HEK293 (cell line): ENCODE data around the gene ILDR1.

ENCODE experiments used
- CTCF ChIA-PET: fragments of 350-600 bp; formaldehyde crosslinking; extraction: SDS; loops from one replicate; lab custom pipeline; 2021; ENCODE audit warnings: antibody characterized with exemption; lab: Yijun Ruan, JAX
- POLR2A ChIA-PET: fragments of 300-600 bp; formaldehyde crosslinking; extraction: SDS; loops from one replicate; lab custom pipeline; 2020; ENCODE audit warnings: antibody characterized with exemption, inconsistent platforms; lab: Yijun Ruan, JAX
- H3K27ac ChIP-seq: fragments of 200-500 bp; sonication (Bioruptor generic); 2 replicates; pipeline ENCODE4 v1.5.1; 2014; ENCODE audit warnings: low read depth, low read length, control low read depth, inconsistent platforms; ENCODE audit errors: extremely low read depth
- H3K36me3 ChIP-seq, 2 experiments: fragments of 200-500 bp in 1 of 2; sonication (Bioruptor generic) in 1 of 2; 1 replicate in 1 of 2; 2 replicates in 1 of 2; pipeline ENCODE4 v1.5.1; 2014 to 2017; ENCODE audit warnings: inconsistent platforms in 2 of 2, low read length in 2 of 2; ENCODE audit not compliant: control insufficient read depth in 2 of 2, insufficient read depth in 1 of 2
- H3K4me1 ChIP-seq: fragments of 200-500 bp; sonication (Bioruptor generic); 2 replicates; pipeline ENCODE4 v1.5.1; 2014; ENCODE audit warnings: mild to moderate bottlenecking, low read length, inconsistent platforms; ENCODE audit not compliant: control insufficient read depth, insufficient read depth
- H3K4me3 ChIP-seq: 2 replicates; pipeline ENCODE4 v1.5.1; 2011; ENCODE audit warnings: low read depth, mild to moderate bottlenecking, control low read depth, low read length, moderate library complexity
- H3K9me3 ChIP-seq: fragments of 200-500 bp; sonication (Bioruptor generic); 2 replicates; pipeline ENCODE4 v1.5.1; 2014; ENCODE audit warnings: low read depth, low read length, inconsistent platforms; ENCODE audit not compliant: control insufficient read depth, insufficient read depth
- BCL6B ChIP-seq: fragments of 450-650 bp; formaldehyde crosslinking; IDR thresholded peaks from 2 replicates; pipeline ENCODE4 v1.5.1; 2017; ENCODE audit warnings: missing biosample characterization, missing genetic modification characterization
- EGR2 ChIP-seq: fragments of 450-650 bp; formaldehyde crosslinking; IDR thresholded peaks from 2 replicates; pipeline ENCODE4 v1.5.1; 2016; ENCODE audit warnings: low read depth, missing biosample characterization, missing genetic modification characterization
- HOXC10 ChIP-seq: sonication (generic); formaldehyde crosslinking; IDR thresholded peaks from 2 replicates; pipeline ENCODE4 v1.8.1; 2023; ENCODE audit warnings: mild to moderate bottlenecking, missing genetic modification reagents
- KLF1 ChIP-seq: fragments of 450-650 bp; formaldehyde crosslinking; IDR thresholded peaks from 2 replicates; pipeline ENCODE4 v1.5.1; 2016; ENCODE audit warnings: missing biosample characterization, missing genetic modification characterization
- PBX3 ChIP-seq: sonication (generic); formaldehyde crosslinking; IDR thresholded peaks from 2 replicates; pipeline ENCODE4 v1.8.1; 2022; ENCODE audit warnings: mild to moderate bottlenecking, moderate library complexity, missing genetic modification reagents
- ZBTB11 ChIP-seq: fragments of 450-650 bp; formaldehyde crosslinking; conservative IDR thresholded peaks from 2 replicates; pipeline ENCODE4 v1.5.1; 2016; ENCODE audit warnings: low read depth, missing biosample characterization, missing genetic modification characterization
- ZBTB20 ChIP-seq: fragments of 450-650 bp; formaldehyde crosslinking; IDR thresholded peaks from 2 replicates; pipeline ENCODE4 v1.5.1; 2016; ENCODE audit warnings: missing biosample characterization, missing genetic modification characterization
- ZBTB26 ChIP-seq: fragments of 450-650 bp; formaldehyde crosslinking; optimal IDR thresholded peaks from 2 replicates; pipeline ENCODE3; 2016; ENCODE audit warnings: missing biosample characterization, mild to moderate bottlenecking, missing genetic modification characterization
- ZFP3 ChIP-seq: fragments of 450-650 bp; formaldehyde crosslinking; IDR thresholded peaks from 2 replicates; pipeline ENCODE4 v1.5.1; 2016; ENCODE audit warnings: low read depth, missing biosample characterization, missing genetic modification characterization
- ZNF140 ChIP-seq: fragments of 450-650 bp; formaldehyde crosslinking; IDR thresholded peaks from 2 replicates; pipeline ENCODE4 v1.5.1; 2016; ENCODE audit warnings: missing biosample characterization, missing genetic modification characterization
- ZNF157 ChIP-seq: fragments of 450-650 bp; formaldehyde crosslinking; IDR thresholded peaks from 2 replicates; pipeline ENCODE4 v1.5.1; 2016; ENCODE audit warnings: missing biosample characterization, missing genetic modification characterization
- ZNF18 ChIP-seq: fragments of 450-650 bp; formaldehyde crosslinking; IDR thresholded peaks from 2 replicates; pipeline ENCODE4 v1.5.1; 2016; ENCODE audit warnings: missing biosample characterization, missing genetic modification characterization
- ZNF2 ChIP-seq: fragments of 450-650 bp; formaldehyde crosslinking; IDR thresholded peaks from 2 replicates; pipeline ENCODE4 v1.5.1; 2016; ENCODE audit warnings: missing biosample characterization, missing genetic modification characterization
- ZNF366 ChIP-seq: fragments of 450-650 bp; formaldehyde crosslinking; conservative IDR thresholded peaks from 2 replicates; pipeline ENCODE4 v1.5.1; 2016; ENCODE audit warnings: missing biosample characterization, missing genetic modification characterization
- ZNF433 ChIP-seq: fragments of 450-650 bp; formaldehyde crosslinking; IDR thresholded peaks from 2 replicates; pipeline ENCODE4 v1.5.1; 2016; ENCODE audit warnings: missing biosample characterization, missing genetic modification characterization, low read depth
- ZNF501 ChIP-seq: fragments of 450-650 bp; formaldehyde crosslinking; IDR thresholded peaks from 2 replicates; pipeline ENCODE4 v1.5.1; 2016; ENCODE audit warnings: missing biosample characterization, missing genetic modification characterization
- ZNF513 ChIP-seq: fragments of 450-650 bp; IDR thresholded peaks from 2 replicates; pipeline ENCODE4 v1.5.1; 2018; ENCODE audit warnings: missing biosample characterization, missing genetic modification characterization
- ZNF580 ChIP-seq: fragments of 450-650 bp; formaldehyde crosslinking; IDR thresholded peaks from 2 replicates; pipeline ENCODE4 v1.5.1; 2016; ENCODE audit warnings: missing biosample characterization, missing genetic modification characterization
- ZNF654 ChIP-seq: fragments of 450-650 bp; formaldehyde crosslinking; IDR thresholded peaks from 2 replicates; pipeline ENCODE4 v1.5.1; 2016; ENCODE audit warnings: low read depth, missing biosample characterization, missing genetic modification characterization
- ZNF768 ChIP-seq: fragments of 450-650 bp; formaldehyde crosslinking; IDR thresholded peaks from 2 replicates; pipeline ENCODE4 v1.5.1; 2018; ENCODE audit warnings: missing biosample characterization, mild to moderate bottlenecking, missing genetic modification characterization
- ZNF792 ChIP-seq: fragments of 450-650 bp; formaldehyde crosslinking; IDR thresholded peaks from 2 replicates; pipeline ENCODE4 v1.5.1; 2016; ENCODE audit warnings: missing biosample characterization, missing genetic modification characterization
- ZSCAN30 ChIP-seq: fragments of 450-650 bp; IDR thresholded peaks from 2 replicates; pipeline ENCODE4 v1.5.1; 2018; ENCODE audit warnings: missing biosample characterization, mild to moderate bottlenecking, missing genetic modification characterization, moderate library complexity

ILDR1 gene

GRCh38 chr3:122003606-122004005, 18.4 kb downstream of the ILDR1 start:
- Histone ChIP-seq H3K36me3 (no peaks in the 10 kb centered on the region), H3K4me3 (no peak overlapping the region), H3K9me3 (no peaks in the 10 kb centered on the region), H3K4me1 (no peaks in the 10 kb centered on the region; the same call in 1 of the 2 replicates), H3K27ac (no peak overlapping the region)
- TF ChIP-seq ZNF501 (tag by site-specific recombination) (no peak), ZBTB26 (tag by site-specific recombination) (no peak), ZNF2 (tag by site-specific recombination) (no peak), ZNF654 (tag by site-specific recombination) (no peak), ZNF433 (no peak), ZNF157 (tag by site-specific recombination) (no peak), ZFP3 (tag by site-specific recombination) (no peak), KLF1 (tag by site-specific recombination) (no peak)
- ChIA-PET POLR2A (no interaction called here), CTCF (no interaction called here)

GRCh38 chr3:122003112-122003511, 18.9 kb downstream of the ILDR1 start:
- H3K4me1 ChIP-seq = no peaks in the 10 kb centered on the region; the same call in 1 of the 2 replicates
- CTCF ChIA-PET = no interaction called here
- TF ChIP-seq ZNF513 (tag by site-specific recombination) = no peak
- TF ChIP-seq EGR2 (tag by site-specific recombination) = no peak
- no peak for TF ChIP-seq ZNF792 (tag by site-specific recombination)
- TF ChIP-seq ZNF140 (tag by site-specific recombination) = no peak
- H3K9me3 ChIP-seq = no peaks in the 10 kb centered on the region
- POLR2A ChIA-PET = no interaction called here
- H3K27ac ChIP-seq = no peak overlapping the region
- no peak overlapping the region for H3K4me3 ChIP-seq
- no peaks in the 10 kb centered on the region for H3K36me3 ChIP-seq

- ChIA-PET POLR2A (no interaction called here), CTCF (no interaction called here)
- Histone ChIP-seq H3K9me3 (no peaks in the 10 kb centered on the region), H3K4me1 (no peaks in the 10 kb centered on the region; the same call in 1 of the 2 replicates), H3K36me3 (no peaks in the 10 kb centered on the region), H3K27ac (no peak overlapping the region), H3K4me3 (no peak overlapping the region)
- TF ChIP-seq ZNF366 (tag by site-specific recombination) = no peak
- TF ChIP-seq ZNF18 = no peak
- TF ChIP-seq ZNF433 = no peak
- TF ChIP-seq ZSCAN30 = no peak
- TF ChIP-seq ZNF580 (tag by site-specific recombination) = no peak
- no peak for TF ChIP-seq ZBTB20 (tag by site-specific recombination)
- TF ChIP-seq BCL6B (tag by site-specific recombination) = no peak
- TF ChIP-seq ZNF768 = no peak
- no peak for TF ChIP-seq PBX3 (CRISPR knock-in tag)
- no peak for TF ChIP-seq ZBTB11
- TF ChIP-seq HOXC10 = no peak
Measured at GRCh38 chr3:122002611-122003010, 19.4 kb downstream of the ILDR1 start.
